NB4 (cell line): ENCODE results near the gene GNRHR.

Source experiments
- MYC ChIP-seq: IDR thresholded peaks from 2 replicates; pipeline ENCODE4 v1.6.1; 2011; ENCODE audit warnings: low read depth, low read length
- POLR2A ChIP-seq: IDR thresholded peaks from 2 replicates; pipeline ENCODE4 v1.6.1; 2011; ENCODE audit warnings: mild to moderate bottlenecking; ENCODE audit not compliant: insufficient read length; ENCODE audit errors: extremely low read depth
- TF ChIP-seq, protein P1 (sequence below): IDR thresholded peaks from one replicate; pipeline ENCODE4 v1.5.1; 2012; ENCODE audit warnings: low read depth, low read length
- TF ChIP-seq, protein P2 (sequence below): IDR thresholded peaks from 2 replicates; pipeline ENCODE4 v1.6.1; 2011; ENCODE audit warnings: low read depth, low read length

DNA sequence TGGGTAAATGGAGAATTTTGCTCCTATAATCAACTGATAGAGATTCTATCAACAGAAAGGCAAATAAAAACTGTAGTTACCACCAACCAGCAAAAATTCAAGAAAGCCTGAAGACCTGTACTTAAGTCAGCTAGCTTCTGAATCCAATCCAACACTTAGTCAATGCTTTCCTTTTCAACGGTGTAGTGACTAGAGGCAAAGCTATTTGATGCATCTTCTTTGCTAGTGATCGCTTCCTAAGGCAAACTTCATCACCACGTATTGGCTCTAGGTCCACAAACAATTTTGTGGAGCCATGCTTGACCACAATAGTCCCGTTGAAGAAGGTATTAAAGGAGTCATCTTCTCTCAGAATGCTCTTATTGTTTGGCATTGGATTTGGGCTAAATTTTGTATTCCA is 28.2 kb downstream of the GNRHR start:
- TF ChIP-seq POLR2A = no peak
- TF ChIP-seq, protein P1, sequence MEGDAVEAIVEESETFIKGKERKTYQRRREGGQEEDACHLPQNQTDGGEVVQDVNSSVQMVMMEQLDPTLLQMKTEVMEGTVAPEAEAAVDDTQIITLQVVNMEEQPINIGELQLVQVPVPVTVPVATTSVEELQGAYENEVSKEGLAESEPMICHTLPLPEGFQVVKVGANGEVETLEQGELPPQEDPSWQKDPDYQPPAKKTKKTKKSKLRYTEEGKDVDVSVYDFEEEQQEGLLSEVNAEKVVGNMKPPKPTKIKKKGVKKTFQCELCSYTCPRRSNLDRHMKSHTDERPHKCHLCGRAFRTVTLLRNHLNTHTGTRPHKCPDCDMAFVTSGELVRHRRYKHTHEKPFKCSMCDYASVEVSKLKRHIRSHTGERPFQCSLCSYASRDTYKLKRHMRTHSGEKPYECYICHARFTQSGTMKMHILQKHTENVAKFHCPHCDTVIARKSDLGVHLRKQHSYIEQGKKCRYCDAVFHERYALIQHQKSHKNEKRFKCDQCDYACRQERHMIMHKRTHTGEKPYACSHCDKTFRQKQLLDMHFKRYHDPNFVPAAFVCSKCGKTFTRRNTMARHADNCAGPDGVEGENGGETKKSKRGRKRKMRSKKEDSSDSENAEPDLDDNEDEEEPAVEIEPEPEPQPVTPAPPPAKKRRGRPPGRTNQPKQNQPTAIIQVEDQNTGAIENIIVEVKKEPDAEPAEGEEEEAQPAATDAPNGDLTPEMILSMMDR = no peak
- TF ChIP-seq MYC = no peak
- TF ChIP-seq, protein P2, sequence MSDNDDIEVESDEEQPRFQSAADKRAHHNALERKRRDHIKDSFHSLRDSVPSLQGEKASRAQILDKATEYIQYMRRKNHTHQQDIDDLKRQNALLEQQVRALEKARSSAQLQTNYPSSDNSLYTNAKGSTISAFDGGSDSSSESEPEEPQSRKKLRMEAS = no peak
